SU-DHL-6 (cell line): ENCODE measurements around the gene PPIL6.

Experiments
- H2AFZ ChIP-seq: fragments of 200-600 bp; sonication (generic); 2 replicates; pipeline ENCODE4 v1.6.1; 2014; ENCODE audit warnings: low read depth, mild to moderate bottlenecking, moderate library complexity, mixed read lengths, antibody characterized with exemption, low read length; ENCODE audit not compliant: severe bottlenecking
- H3F3A ChIP-seq: fragments of 200-600 bp; shearing (Covaris generic); 2 replicates; pipeline ENCODE4 v1.6.0; 2016; ENCODE audit warnings: antibody characterized with exemption, mild to moderate bottlenecking; ENCODE audit not compliant: insufficient read depth
- H3K27ac ChIP-seq: fragments of 200-600 bp; sonication (generic); 2 replicates; pipeline ENCODE4 v1.5.1; 2016; ENCODE audit warnings: low read depth, mild to moderate bottlenecking, low read length, moderate library complexity, mixed read lengths
- H3K27me3 ChIP-seq: fragments of 200-600 bp; sonication (generic), shearing (Covaris generic); 2 replicates; pipeline ENCODE4 v1.6.0; 2014; ENCODE audit warnings: mild to moderate bottlenecking, low read length
- H3K36me3 ChIP-seq: fragments of 200-600 bp; sonication (generic); 2 replicates; pipeline ENCODE4 v1.6.1; 2014; ENCODE audit warnings: mild to moderate bottlenecking, low read length, mixed read lengths
- H3K4me2 ChIP-seq: fragments of 300-600, 200-600 bp; shearing (Covaris generic), sonication (generic); 2 replicates; pipeline ENCODE4 v1.6.0; 2014; ENCODE audit warnings: low read length, low read depth, mild to moderate bottlenecking; ENCODE audit not compliant: poor library complexity, severe bottlenecking
- H3K4me3 ChIP-seq: fragments of 200-600 bp; sonication (generic); 2 replicates; pipeline ENCODE4 v1.5.1; 2014; ENCODE audit warnings: antibody characterized with exemption, low read length, mild to moderate bottlenecking, mixed read lengths; ENCODE audit not compliant: insufficient read depth, poor library complexity, severe bottlenecking
- H3K79me2 ChIP-seq: fragments of 200-600 bp; sonication (generic); 2 replicates; pipeline ENCODE4 v1.6.1; 2014; ENCODE audit warnings: mild to moderate bottlenecking, low read length, moderate library complexity; ENCODE audit not compliant: insufficient read depth
- H3K9ac ChIP-seq: fragments of 200-600 bp; sonication (generic); 2 replicates; pipeline ENCODE4 v1.7.0; 2014; ENCODE audit warnings: mild to moderate bottlenecking, low read length
- H3K9me2 ChIP-seq: fragments of 200-600 bp; sonication (generic); replicated peaks from 2 replicates; pipeline ENCODE4 v1.6.1; 2014; ENCODE audit warnings: low read length; ENCODE audit not compliant: insufficient read depth
- H3K9me3 ChIP-seq: fragments of 200-600 bp; sonication (generic); 2 replicates; pipeline ENCODE4 v1.6.1; 2014; ENCODE audit warnings: low read length, mixed read lengths; ENCODE audit not compliant: insufficient read depth
- H4K20me1 ChIP-seq: fragments of 200-600 bp; sonication (generic); 2 replicates; pipeline ENCODE4 v1.6.1; 2014; ENCODE audit warnings: low read depth, mild to moderate bottlenecking, antibody characterized with exemption, low read length, moderate library complexity, mixed read lengths
- EZH2phosphoT487 ChIP-seq: fragments of 200-600 bp; sonication (generic), shearing (Covaris generic); conservative IDR thresholded peaks from 2 replicates; pipeline ENCODE4 v1.6.1; 2018; ENCODE audit warnings: mild to moderate bottlenecking, antibody characterized with exemption, low read length, moderate library complexity, mixed read lengths
- TF ChIP-seq, protein P1 (sequence below): fragments of 200-600 bp; sonication (generic); IDR thresholded peaks from one replicate; pipeline ENCODE4 v1.5.1; 2017; ENCODE audit warnings: antibody characterized with exemption, mild to moderate bottlenecking, low read length, moderate library complexity; ENCODE audit not compliant: insufficient read depth, poor library complexity, severe bottlenecking

PPIL6 gene

DNA sequence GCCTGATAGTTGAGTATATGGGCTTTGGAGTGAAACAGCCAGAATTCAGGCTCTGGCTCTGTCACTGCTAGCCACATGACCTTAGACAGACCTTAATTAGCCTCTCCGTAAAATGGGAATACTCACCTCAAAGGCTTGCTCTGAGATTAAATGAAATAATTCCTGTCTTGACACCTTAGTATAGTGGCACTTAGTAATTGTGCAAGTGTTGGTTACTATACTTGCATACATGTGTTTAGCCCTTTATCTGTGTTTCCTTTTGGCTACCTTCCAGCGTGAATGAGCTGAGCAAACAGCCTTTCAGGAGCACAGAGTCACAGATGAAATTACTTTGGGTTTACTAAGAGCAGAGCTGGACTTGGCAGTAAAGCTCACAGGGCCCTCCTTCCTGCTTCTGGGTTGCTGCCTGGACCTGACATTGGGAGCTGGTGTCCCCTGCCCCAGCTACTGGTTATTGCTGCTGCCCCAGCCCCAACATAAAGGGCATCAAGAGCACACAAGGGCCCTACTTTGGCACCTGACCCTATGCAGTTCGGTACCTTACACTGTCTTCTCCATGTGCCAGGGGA, 90.9 kb downstream of the PPIL6 start:
- Histone ChIP-seq H2AFZ (no peak overlapping the region), H3K27ac (no peak overlapping the region), H3K9me2 (no peaks in the 10 kb centered on the region)

DNA sequence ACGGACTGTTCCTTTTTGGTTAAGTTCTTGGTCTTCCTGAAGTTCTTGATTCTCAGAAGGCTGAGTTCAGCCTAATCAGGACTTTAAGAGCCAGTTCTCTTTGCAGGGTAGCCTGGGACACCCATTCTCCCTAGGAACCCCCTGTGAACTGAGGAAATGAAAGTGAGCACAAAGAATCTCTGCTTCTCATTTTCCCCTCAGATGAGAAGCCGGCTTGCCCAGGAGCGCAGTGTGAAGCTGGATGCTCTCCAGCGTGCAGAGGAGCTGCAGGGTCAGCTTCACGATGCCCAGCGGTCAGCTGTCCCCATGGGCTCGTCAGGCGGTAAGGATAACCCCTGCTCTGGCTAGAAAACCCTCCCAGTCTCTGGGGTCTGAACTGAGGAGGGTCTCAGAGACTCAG, 92.2 kb downstream of the PPIL6 start:
- Histone ChIP-seq H3K9me3 (no peaks in the 10 kb centered on the region), H3K4me2 (no peak overlapping the region), H3F3A (no peaks in the 10 kb centered on the region), H3K9me2 (no peaks in the 10 kb centered on the region), H3K36me3 (no peaks in the 10 kb centered on the region), H3K4me3 (no peak overlapping the region), H4K20me1 (no peaks in the 10 kb centered on the region), H3K27me3 (no peaks in the 10 kb centered on the region), H2AFZ (no peak overlapping the region), H3K27ac (no peak overlapping the region), H3K9ac (no peak overlapping the region), H3K79me2 (no peaks in the 10 kb centered on the region)
- TF ChIP-seq EZH2phosphoT487: no peak
- TF ChIP-seq, protein P1, sequence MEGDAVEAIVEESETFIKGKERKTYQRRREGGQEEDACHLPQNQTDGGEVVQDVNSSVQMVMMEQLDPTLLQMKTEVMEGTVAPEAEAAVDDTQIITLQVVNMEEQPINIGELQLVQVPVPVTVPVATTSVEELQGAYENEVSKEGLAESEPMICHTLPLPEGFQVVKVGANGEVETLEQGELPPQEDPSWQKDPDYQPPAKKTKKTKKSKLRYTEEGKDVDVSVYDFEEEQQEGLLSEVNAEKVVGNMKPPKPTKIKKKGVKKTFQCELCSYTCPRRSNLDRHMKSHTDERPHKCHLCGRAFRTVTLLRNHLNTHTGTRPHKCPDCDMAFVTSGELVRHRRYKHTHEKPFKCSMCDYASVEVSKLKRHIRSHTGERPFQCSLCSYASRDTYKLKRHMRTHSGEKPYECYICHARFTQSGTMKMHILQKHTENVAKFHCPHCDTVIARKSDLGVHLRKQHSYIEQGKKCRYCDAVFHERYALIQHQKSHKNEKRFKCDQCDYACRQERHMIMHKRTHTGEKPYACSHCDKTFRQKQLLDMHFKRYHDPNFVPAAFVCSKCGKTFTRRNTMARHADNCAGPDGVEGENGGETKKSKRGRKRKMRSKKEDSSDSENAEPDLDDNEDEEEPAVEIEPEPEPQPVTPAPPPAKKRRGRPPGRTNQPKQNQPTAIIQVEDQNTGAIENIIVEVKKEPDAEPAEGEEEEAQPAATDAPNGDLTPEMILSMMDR: no peak

More for the DNA sequence above, 90.9 kb downstream of the PPIL6 start:
- TF ChIP-seq, protein P1: no peak
- no peak for TF ChIP-seq EZH2phosphoT487
- Histone ChIP-seq H3F3A (no peaks in the 10 kb centered on the region), H3K27me3 (no peaks in the 10 kb centered on the region), H3K4me2 (no peak overlapping the region), H3K4me3 (no peak overlapping the region), H3K9ac (no peak overlapping the region), H3K36me3 (0 out of 2 replicates have a peak, but pooled peaks cover 3% of the 10 kb centered on the region), H4K20me1 (no peaks in the 10 kb centered on the region), H3K79me2 (no peaks in the 10 kb centered on the region), H3K9me3 (no peaks in the 10 kb centered on the region)

DNA sequence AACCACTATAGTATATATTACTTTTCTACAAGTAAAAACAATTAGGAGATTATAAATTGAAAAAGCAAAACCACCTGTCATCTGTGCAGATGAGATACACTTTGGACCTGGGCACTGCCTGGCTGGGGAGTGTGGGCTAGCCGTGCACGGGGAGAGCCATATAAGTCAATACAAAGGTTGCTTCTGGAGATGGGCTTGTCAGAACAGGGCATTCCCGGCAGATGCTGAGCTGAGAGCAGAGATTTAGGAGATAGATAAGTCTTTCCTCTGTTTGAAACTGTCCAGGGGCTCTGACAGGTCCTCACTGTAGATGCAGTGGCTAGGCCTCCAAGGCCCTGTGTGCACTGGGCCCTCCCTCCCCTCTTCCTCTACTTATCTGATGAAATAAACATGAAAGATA, 92.6 kb downstream of the PPIL6 start:
- Histone ChIP-seq H3F3A (no peaks in the 10 kb centered on the region), H3K36me3 (no peaks in the 10 kb centered on the region), H4K20me1 (no peaks in the 10 kb centered on the region), H3K79me2 (no peaks in the 10 kb centered on the region), H3K9ac (no peak overlapping the region), H3K9me2 (no peaks in the 10 kb centered on the region), H3K9me3 (no peaks in the 10 kb centered on the region), H2AFZ (no peak overlapping the region), H3K4me2 (no peak overlapping the region), H3K27me3 (no peaks in the 10 kb centered on the region), H3K27ac (no peak overlapping the region), H3K4me3 (no peak overlapping the region)
- no peak for TF ChIP-seq EZH2phosphoT487
- TF ChIP-seq, protein P1: no peak
